Measurements from ENCODE around the gene WDCP.

Gene WDCP

DNA sequence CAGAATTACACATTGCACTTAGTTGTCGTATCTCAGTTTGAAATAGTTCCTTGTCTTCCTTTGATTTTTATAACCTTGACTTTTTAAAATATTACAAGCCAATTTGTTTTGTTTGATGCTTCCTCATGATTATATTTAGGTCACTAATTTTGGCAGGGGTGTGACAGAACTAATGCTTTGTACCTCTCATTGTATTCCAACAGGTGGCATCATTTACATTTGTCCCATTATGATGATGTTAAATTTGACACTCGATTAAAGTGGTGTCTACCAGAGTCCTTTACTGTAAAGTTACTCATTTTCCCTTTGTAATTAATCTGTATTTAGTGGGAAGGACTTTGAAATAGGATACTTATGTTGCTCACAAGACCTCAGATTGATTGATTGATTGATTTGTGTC, 58.8 kb downstream of the WDCP start:
- no peak overlapping the region for H3K4me3 ChIP-seq (ENCODE audit: low read depth, low read length)
- TF ChIP-seq, protein P1, sequence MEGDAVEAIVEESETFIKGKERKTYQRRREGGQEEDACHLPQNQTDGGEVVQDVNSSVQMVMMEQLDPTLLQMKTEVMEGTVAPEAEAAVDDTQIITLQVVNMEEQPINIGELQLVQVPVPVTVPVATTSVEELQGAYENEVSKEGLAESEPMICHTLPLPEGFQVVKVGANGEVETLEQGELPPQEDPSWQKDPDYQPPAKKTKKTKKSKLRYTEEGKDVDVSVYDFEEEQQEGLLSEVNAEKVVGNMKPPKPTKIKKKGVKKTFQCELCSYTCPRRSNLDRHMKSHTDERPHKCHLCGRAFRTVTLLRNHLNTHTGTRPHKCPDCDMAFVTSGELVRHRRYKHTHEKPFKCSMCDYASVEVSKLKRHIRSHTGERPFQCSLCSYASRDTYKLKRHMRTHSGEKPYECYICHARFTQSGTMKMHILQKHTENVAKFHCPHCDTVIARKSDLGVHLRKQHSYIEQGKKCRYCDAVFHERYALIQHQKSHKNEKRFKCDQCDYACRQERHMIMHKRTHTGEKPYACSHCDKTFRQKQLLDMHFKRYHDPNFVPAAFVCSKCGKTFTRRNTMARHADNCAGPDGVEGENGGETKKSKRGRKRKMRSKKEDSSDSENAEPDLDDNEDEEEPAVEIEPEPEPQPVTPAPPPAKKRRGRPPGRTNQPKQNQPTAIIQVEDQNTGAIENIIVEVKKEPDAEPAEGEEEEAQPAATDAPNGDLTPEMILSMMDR (IDR thresholded peaks at IDR 0.05; ENCODE audit: low read depth, low read length), result no peak

All from WI38 (cell line).